ENCODE data around the gene RIOX2. TPM values are rescaled to one million over a fixed set of nuclear protein-coding genes. Genes with fewer than 3 reads are reported as not detected.

RIOX2 gene
- polyA plus RNA-seq, 1 donor (not counting 4 experiments of a cell fraction or from before 2014, with no cell fraction given) = 45.2 TPM

DNA sequence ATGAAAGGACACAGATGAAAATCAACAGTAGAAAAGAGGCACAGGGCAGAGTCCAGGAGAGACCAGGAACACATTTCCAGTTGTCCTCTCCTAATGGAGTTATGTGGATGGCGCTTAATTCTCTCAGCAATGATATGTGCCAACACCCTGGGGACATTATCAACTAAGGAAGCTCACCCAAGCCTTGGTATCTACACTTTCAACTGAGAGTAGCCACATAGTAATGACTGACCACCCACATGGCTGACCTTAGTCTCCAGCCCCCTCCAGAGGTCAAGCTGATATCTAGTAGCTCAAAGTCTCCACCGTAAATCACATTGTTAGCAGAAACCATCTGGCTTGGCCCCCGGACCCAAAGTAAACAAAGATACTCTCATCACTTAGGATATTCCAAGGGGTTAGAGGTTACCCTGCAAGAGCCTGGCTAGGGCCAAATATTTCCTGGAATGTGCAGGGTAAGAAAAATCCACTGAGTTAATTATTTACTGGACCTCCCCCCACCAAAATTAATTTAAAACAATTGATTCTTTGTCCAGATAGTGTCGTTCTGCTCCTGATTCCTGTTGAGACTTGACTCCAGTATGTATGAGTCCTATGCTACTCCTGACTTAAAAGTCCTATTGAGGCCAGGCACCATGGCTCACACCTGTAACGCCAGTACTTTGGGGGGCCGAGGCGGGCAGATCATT is 38.1 kb upstream of the RIOX2 start:
- Histone ChIP-seq H2AFZ (ENCODE audit: control insufficient read depth, low read length) (no peak overlapping the region), H3K9ac (ENCODE audit: control insufficient read depth, extremely low read depth, insufficient read depth, low read length) (no peak overlapping the region), H3K9me3 (ENCODE audit: control insufficient read depth, low read depth, low read length) (no peaks in the 10 kb centered on the region), H4K20me1 (ENCODE audit: control insufficient read depth, extremely low read depth, insufficient read depth, low read length) (no peaks in the 10 kb centered on the region), H3K4me2 (ENCODE audit: control insufficient read depth, extremely low read depth, insufficient read depth, low read depth, low read length) (no peak overlapping the region), H3K27me3 (ENCODE audit: control insufficient read depth, extremely low read depth, insufficient read depth, low read length) (no peaks in the 10 kb centered on the region), H3K27ac (ENCODE audit: control insufficient read depth, insufficient read depth, low read length) (no peak overlapping the region), H3K79me2 (ENCODE audit: control insufficient read depth, insufficient read depth, low read length) (no peaks in the 10 kb centered on the region), H3K9me1 (ENCODE audit: control insufficient read depth, extremely low read depth, insufficient read depth, low read length) (no peaks in the 10 kb centered on the region), H3K4me3 (ENCODE audit: control insufficient read depth in 2 of 3, extremely low read depth in 1 of 3, insufficient read depth in 2 of 3, low read depth in 1 of 3, low read length in 3 of 3) (no peak overlapping the region), H3K4me1 (ENCODE audit: control insufficient read depth, extremely low read depth, insufficient read depth, low read length) (peaks cover 9% of the 10 kb centered on the region), H3K36me3 (ENCODE audit: control insufficient read depth in 2 of 2, extremely low read depth in 1 of 2, insufficient read depth in 2 of 2, low read length in 2 of 2) (no peaks in the 10 kb centered on the region)
- DNase-seq (ENCODE audit: low read depth, low spot score) = no peak
- no peak for TF ChIP-seq EZH2 (IDR thresholded peaks at IDR 0.05; ENCODE audit: low read length)
- TF ChIP-seq, protein P1, sequence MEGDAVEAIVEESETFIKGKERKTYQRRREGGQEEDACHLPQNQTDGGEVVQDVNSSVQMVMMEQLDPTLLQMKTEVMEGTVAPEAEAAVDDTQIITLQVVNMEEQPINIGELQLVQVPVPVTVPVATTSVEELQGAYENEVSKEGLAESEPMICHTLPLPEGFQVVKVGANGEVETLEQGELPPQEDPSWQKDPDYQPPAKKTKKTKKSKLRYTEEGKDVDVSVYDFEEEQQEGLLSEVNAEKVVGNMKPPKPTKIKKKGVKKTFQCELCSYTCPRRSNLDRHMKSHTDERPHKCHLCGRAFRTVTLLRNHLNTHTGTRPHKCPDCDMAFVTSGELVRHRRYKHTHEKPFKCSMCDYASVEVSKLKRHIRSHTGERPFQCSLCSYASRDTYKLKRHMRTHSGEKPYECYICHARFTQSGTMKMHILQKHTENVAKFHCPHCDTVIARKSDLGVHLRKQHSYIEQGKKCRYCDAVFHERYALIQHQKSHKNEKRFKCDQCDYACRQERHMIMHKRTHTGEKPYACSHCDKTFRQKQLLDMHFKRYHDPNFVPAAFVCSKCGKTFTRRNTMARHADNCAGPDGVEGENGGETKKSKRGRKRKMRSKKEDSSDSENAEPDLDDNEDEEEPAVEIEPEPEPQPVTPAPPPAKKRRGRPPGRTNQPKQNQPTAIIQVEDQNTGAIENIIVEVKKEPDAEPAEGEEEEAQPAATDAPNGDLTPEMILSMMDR (optimal IDR thresholded peaks at IDR 0.05 in 1 of 3, IDR thresholded peaks at IDR 0.05 in 1 of 3, conservative IDR thresholded peaks at IDR 0.05 in 1 of 3; ENCODE audit: extremely low read depth in 1 of 3, insufficient read depth in 2 of 3, low read length in 3 of 3) = no peak
- no peak for FAIRE-seq
- dilution Hi-C loops (cut with MboI; ENCODE audit: extremely low pct_ligation_motif_present, low sequenced_read_pairs) = no loop called here

DNA sequence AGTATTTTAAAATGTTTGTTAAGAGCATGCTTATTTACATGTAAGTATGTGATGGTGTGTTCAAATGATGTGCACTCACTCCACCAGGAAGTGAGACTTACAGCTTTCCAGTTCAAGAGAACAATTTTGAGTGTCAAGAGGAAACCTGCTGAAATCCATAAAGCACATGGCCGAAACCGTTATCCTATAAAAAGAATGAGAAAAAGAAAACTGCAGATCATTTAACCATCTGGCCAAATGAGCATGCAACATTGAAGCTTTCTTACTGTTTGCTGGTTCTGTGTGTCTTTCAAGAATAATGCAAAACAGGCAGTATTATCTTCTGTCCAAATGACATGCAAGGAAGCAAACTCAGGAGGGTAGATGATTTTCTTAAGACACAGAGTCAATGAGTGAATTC is 36.6 kb upstream of the RIOX2 start:
- no peak overlapping the region for H3K9ac ChIP-seq (ENCODE audit: control insufficient read depth, extremely low read depth, insufficient read depth, low read length)
- H3K27ac ChIP-seq (ENCODE audit: control insufficient read depth, insufficient read depth, low read length) = no peak overlapping the region
- H3K4me2 ChIP-seq (ENCODE audit: control insufficient read depth, extremely low read depth, insufficient read depth, low read depth, low read length) = no peak overlapping the region
- no peak for DNase-seq (ENCODE audit: low read depth, low spot score)
- no peaks in the 10 kb centered on the region for H3K9me1 ChIP-seq (ENCODE audit: control insufficient read depth, extremely low read depth, insufficient read depth, low read length)
- no peak overlapping the region for H3K4me3 ChIP-seq (ENCODE audit: control insufficient read depth in 2 of 3, extremely low read depth in 1 of 3, insufficient read depth in 2 of 3, low read depth in 1 of 3, low read length in 3 of 3)
- TF ChIP-seq, protein P1 (optimal IDR thresholded peaks at IDR 0.05 in 1 of 3, IDR thresholded peaks at IDR 0.05 in 1 of 3, conservative IDR thresholded peaks at IDR 0.05 in 1 of 3; ENCODE audit: extremely low read depth in 1 of 3, insufficient read depth in 2 of 3, low read length in 3 of 3) = no peak
- no peak for TF ChIP-seq EZH2 (IDR thresholded peaks at IDR 0.05; ENCODE audit: low read length)
- dilution Hi-C loops (cut with MboI; ENCODE audit: extremely low pct_ligation_motif_present, low sequenced_read_pairs) = no loop called here
- H3K36me3 ChIP-seq (ENCODE audit: control insufficient read depth in 2 of 2, extremely low read depth in 1 of 2, insufficient read depth in 2 of 2, low read length in 2 of 2) = no peaks in the 10 kb centered on the region
- H4K20me1 ChIP-seq (ENCODE audit: control insufficient read depth, extremely low read depth, insufficient read depth, low read length) = no peaks in the 10 kb centered on the region
- no peak overlapping the region for H2AFZ ChIP-seq (ENCODE audit: control insufficient read depth, low read length)
- H3K4me1 ChIP-seq (ENCODE audit: control insufficient read depth, extremely low read depth, insufficient read depth, low read length) = peaks cover 5% of the 10 kb centered on the region
- H3K79me2 ChIP-seq (ENCODE audit: control insufficient read depth, insufficient read depth, low read length) = no peaks in the 10 kb centered on the region
- no peaks in the 10 kb centered on the region for H3K9me3 ChIP-seq (ENCODE audit: control insufficient read depth, low read depth, low read length)
- FAIRE-seq = no peak
- H3K27me3 ChIP-seq (ENCODE audit: control insufficient read depth, extremely low read depth, insufficient read depth, low read length) = no peaks in the 10 kb centered on the region
